Peyer's patch (tissue), 4 donors: ENCODE data around the gene IFT172. TPM values are rescaled to one million over a fixed set of nuclear protein-coding genes. Genes with fewer than 3 reads are reported as not detected.

Experiments used
- DNase-seq, 3 donors: peaks; one replicate each; pipeline ENCODE4 v3.0.0-alpha.2; 2017 to 2019
- H3K27ac ChIP-seq, 4 donors: fragments of 200-600 bp; sonication (generic); one replicate each; pipeline ENCODE4 v1.5.1; 2016 to 2019
- H3K27me3 ChIP-seq, 2 donors: fragments of 200-600 bp; sonication (generic); one replicate each; pipeline ENCODE4 v1.5.1; 2019
- H3K36me3 ChIP-seq, 3 donors: fragments of 200-600 bp; sonication (generic); one replicate each; pipeline ENCODE4 v1.5.1; 2016 to 2019
- H3K4me1 ChIP-seq, 4 donors: fragments of 200-600 bp; sonication (generic); one replicate each; pipeline ENCODE4 v1.5.1; 2016 to 2019
- H3K4me3 ChIP-seq, 4 donors: fragments of 200-600 bp; sonication (generic); 1 replicate in 3 of 4; 2 replicates in 1 of 4; pipeline ENCODE4 v1.5.1; 2016 to 2019; ENCODE audit warnings: mild to moderate bottlenecking in 1 of 4
- H3K9me3 ChIP-seq, 4 donors: fragments of 200-600 bp; sonication (generic); one replicate each; pipeline ENCODE4 v1.5.1; 2016 to 2019; ENCODE audit warnings: mild to moderate bottlenecking in 1 of 4
- POLR2A ChIP-seq, 2 donors: fragments of 450-650 bp; IDR thresholded peaks; one replicate each; pipeline ENCODE4 v1.5.1; 2017; ENCODE audit warnings: antibody characterized with exemption in 2 of 2, mild to moderate bottlenecking in 2 of 2, moderate library complexity in 2 of 2
- total RNA-seq, 4 donors: library from RNA; depleted of rRNA; stranded (reverse); fragments of >200 nt; gene quantifications; one replicate each; pipeline ENCODE4 v1.1.0, GENCODE V29; 2016
- TF ChIP-seq, protein P1 (sequence below), 6 experiments: fragments of 450-650 bp in 4 of 6; fragments of 200-600 bp in 2 of 6; sonication (generic) in 1 of 6; IDR thresholded peaks; one replicate each; pipeline ENCODE4 v1.5.1; 2017 to 2019; ENCODE audit warnings: antibody characterized with exemption in 6 of 6, mild to moderate bottlenecking in 3 of 6, moderate library complexity in 1 of 6

The IFT172 gene
- total RNA-seq, 4 donors from 2014 or later: 38.8 to 86.5 (median 65.3) TPM

DNA sequence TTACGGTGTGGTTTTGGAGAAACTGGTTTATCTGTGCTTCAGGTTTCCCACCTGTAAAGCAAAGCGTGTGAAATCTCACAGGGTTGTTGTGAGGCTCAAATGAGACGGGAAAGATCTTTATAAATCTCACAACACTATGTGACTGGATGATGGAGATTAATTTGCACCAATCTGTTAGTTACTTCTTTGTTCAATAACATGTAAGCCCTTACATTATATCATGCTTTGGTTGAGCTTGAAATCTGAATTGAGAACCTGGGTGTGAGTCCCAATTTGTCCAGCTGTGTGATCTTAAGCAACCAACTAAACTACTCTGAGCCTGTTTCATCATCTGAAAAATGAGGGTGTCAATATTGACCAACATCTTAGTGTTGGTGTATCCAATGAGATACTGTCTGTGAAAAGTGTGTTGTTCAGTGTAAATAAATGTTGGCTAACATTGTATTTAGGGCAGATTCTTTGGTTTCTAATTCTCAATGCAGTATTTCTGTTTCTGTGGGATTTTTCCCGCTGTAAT lies 6.4 kb upstream of the IFT172 start:
- TF ChIP-seq, protein P1, sequence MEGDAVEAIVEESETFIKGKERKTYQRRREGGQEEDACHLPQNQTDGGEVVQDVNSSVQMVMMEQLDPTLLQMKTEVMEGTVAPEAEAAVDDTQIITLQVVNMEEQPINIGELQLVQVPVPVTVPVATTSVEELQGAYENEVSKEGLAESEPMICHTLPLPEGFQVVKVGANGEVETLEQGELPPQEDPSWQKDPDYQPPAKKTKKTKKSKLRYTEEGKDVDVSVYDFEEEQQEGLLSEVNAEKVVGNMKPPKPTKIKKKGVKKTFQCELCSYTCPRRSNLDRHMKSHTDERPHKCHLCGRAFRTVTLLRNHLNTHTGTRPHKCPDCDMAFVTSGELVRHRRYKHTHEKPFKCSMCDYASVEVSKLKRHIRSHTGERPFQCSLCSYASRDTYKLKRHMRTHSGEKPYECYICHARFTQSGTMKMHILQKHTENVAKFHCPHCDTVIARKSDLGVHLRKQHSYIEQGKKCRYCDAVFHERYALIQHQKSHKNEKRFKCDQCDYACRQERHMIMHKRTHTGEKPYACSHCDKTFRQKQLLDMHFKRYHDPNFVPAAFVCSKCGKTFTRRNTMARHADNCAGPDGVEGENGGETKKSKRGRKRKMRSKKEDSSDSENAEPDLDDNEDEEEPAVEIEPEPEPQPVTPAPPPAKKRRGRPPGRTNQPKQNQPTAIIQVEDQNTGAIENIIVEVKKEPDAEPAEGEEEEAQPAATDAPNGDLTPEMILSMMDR (IDR thresholded peaks at IDR 0.05): no peak
- TF ChIP-seq POLR2A (IDR thresholded peaks at IDR 0.05): no peak
- no peak overlapping the region for H3K4me3 ChIP-seq
- H3K36me3 ChIP-seq: no peaks in the 10 kb centered on the region
- DNase-seq: no peak
- H3K4me1 ChIP-seq: peaks cover 0 to 10% (median 4%) of the 10 kb centered on the region in 4 donors
- H3K27ac ChIP-seq: no peak overlapping the region
- peaks cover 0 to 4% of the 10 kb centered on the region in 2 donors for H3K27me3 ChIP-seq
- no peaks in the 10 kb centered on the region for H3K9me3 ChIP-seq

GRCh38 chr2:27494944-27495554 lies 5.5 kb upstream of the IFT172 start, which contains the start of gene FNDC4:
Gene FNDC4, minus strand, starts transcription at chr2:27495200. Its CDS starts 521 bp downstream, at chr2:27494679.
- no peaks in the 10 kb centered on the region for H3K36me3 ChIP-seq
- TF ChIP-seq POLR2A (IDR thresholded peaks at IDR 0.05): no peak
- TF ChIP-seq, protein P1 (IDR thresholded peaks at IDR 0.05): no peak
- H3K4me3 ChIP-seq: peak within 1 kb of the TSS; percentile 35 to 68 (median 60)
- peaks cover 0 to 10% (median 5%) of the 10 kb centered on the region in 4 donors for H3K4me1 ChIP-seq
- peaks cover 0 to 4% of the 10 kb centered on the region in 2 donors for H3K27me3 ChIP-seq
- H3K9me3 ChIP-seq: no peaks in the 10 kb centered on the region
- DNase-seq: peak in 2 of 3 donors; percentile 47 to 52
- H3K27ac ChIP-seq: peak within 1 kb of the TSS in 3 of 4 donors; percentile 2 to 17 (median 14)

DNA sequence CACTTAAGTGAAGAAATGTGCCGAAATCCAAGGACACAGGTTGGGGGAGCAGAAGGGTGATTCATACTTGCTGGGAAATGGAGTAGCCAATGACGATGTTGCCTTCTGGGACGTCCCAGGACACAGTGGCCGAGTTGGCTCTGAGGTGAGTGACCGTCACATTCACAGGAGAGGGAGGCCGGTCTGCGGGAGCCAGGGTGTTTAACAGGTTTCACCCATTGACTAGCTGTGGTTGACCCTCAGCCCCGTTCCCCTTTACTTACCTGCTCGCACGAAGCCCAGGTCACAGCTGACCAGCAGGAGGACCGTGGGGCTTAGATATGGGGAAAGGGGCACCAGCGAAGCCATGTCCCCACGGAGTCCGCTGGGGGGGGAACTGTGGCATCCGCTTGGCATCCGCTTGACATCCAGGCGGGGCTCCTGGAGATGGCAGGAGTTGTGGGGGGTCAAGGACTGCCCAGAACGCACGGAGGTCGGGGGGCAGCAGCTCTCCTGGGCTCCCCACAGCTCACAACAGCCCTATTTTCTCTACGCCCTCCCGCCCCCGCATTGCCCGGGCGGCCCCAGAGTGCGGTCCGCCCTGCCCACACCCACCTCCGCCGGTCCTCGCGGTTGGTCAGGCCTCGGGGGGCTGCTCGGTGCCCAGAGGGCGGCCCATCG lies 4.9 kb upstream of the IFT172 start:
- TF ChIP-seq POLR2A (IDR thresholded peaks at IDR 0.05): no peak
- TF ChIP-seq, protein P1 (IDR thresholded peaks at IDR 0.05): no peak
- H3K27ac ChIP-seq: peak overlapping the region in 3 of 4 donors; percentile 2 to 17 (median 14)
- peak overlapping the region; percentile 35 to 68 (median 60) for H3K4me3 ChIP-seq

GRCh38 chr2:27493948-27494283 lies 4.4 kb upstream of the IFT172 start:
- Histone ChIP-seq H3K27ac (peak overlapping the region in 1 of 4 donors; percentile 2), H3K9me3 (no peaks in the 10 kb centered on the region), H3K36me3 (no peaks in the 10 kb centered on the region), H3K4me3 (no peak overlapping the region), H3K27me3 (peaks cover 0 to 4% of the 10 kb centered on the region in 2 donors), H3K4me1 (peaks cover 3 to 16% (median 9%) of the 10 kb centered on the region in 4 donors)
- DNase-seq: no peak
- no peak for TF ChIP-seq POLR2A (IDR thresholded peaks at IDR 0.05)
- TF ChIP-seq, protein P1 (IDR thresholded peaks at IDR 0.05): no peak

More for the DNA sequence above, 4.9 kb upstream of the IFT172 start:
- H3K27me3 ChIP-seq: peaks cover 0 to 4% of the 10 kb centered on the region in 2 donors
- no peaks in the 10 kb centered on the region for H3K9me3 ChIP-seq
- H3K36me3 ChIP-seq: no peaks in the 10 kb centered on the region
- H3K4me1 ChIP-seq: peaks cover 0 to 11% (median 6%) of the 10 kb centered on the region in 4 donors
- peak in 2 of 3 donors; percentile 49 to 51 for DNase-seq

DNA sequence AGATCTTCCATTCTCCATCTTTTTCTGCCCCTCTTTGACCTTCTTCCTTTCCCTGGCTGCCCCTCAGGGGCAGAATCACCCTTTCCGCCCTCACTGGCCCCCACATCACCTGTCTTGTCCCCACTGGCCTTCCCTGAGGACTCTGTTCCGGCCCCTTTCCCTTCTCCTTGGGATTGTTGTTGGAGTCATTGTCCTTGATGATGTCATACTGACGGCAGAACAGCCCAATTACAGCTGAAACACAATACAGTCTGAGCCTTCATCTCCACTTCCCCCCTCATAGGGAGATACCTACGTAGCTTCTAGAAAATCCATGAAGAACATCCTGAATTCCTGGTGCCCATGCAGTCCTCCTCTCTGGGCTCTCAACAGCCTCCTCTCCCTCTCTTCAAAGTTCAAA lies 3.0 kb upstream of the IFT172 start:
- Histone ChIP-seq H3K27ac (no peak overlapping the region), H3K9me3 (no peaks in the 10 kb centered on the region), H3K36me3 (no peaks in the 10 kb centered on the region), H3K27me3 (peaks cover 0 to 4% of the 10 kb centered on the region in 2 donors), H3K4me3 (no peak overlapping the region), H3K4me1 (peaks cover 3 to 20% (median 10%) of the 10 kb centered on the region in 4 donors)
- TF ChIP-seq, protein P1 (IDR thresholded peaks at IDR 0.05): no peak
- no peak for TF ChIP-seq POLR2A (IDR thresholded peaks at IDR 0.05)
- DNase-seq: no peak
